Measurements from ENCODE around the gene EOGT. TPM values are rescaled to one million over a fixed set of nuclear protein-coding genes. Genes with fewer than 3 reads are reported as not detected.
A peak's percentile ranks its signal among the peaks of the same experiment; 100 is the strongest.

EOGT gene
- 10 to 100 TPM; 14.6 to 33.2 (median 20.8) TPM for total RNA-seq

GRCh38 chr3:69013253-69014021, at the start of gene EOGT:
TSS of gene EOGT (minus strand) at chr3:69013684. CDS start at chr3:69009846, 3,838 bp downstream.
- WGBS, 2 donors, result 0% methylated on average over 8 to 11 of the region's 96 CpGs
- intact Hi-C loops (cut with DNase I), result no loop called here
- DNase-seq, result peak; percentile 90 to 91
- TF ChIP-seq CTCF (IDR thresholded peaks at IDR 0.05) (peak in 5 of 6 experiments; percentile 8 to 64 (median 59)), POLR2A (IDR thresholded peaks at IDR 0.05) (peak in 1 of 2 donors; percentile 76)
- no peaks in the 10 kb centered on the region for H3K27me3 ChIP-seq
- peaks cover 0 to 7% of the 10 kb centered on the region in 2 donors for H3K4me1 ChIP-seq
- peaks cover 0 to 8% of the 10 kb centered on the region in 2 donors for H3K36me3 ChIP-seq
- no peaks in the 10 kb centered on the region for H3K9me3 ChIP-seq
- H3K4me3 ChIP-seq (replicated peaks in 1 of 3), result peak within 1 kb of the TSS; percentile 64 to 94 (median 80)
- H3K27ac ChIP-seq, result peak within 1 kb of the TSS; percentile 95 to 99 (median 96)

GRCh38 chr3:69059688-69060087, 46.2 kb upstream of the EOGT start:
- TF ChIP-seq CTCF (IDR thresholded peaks at IDR 0.05), result no peak
- no peak for DNase-seq
- H3K4me3 ChIP-seq (replicated peaks in 1 of 3), result no peak overlapping the region
- H3K27me3 ChIP-seq, result no peaks in the 10 kb centered on the region
- intact Hi-C loops (cut with DNase I), result no loop called here
- H3K27ac ChIP-seq, result no peak overlapping the region
- peaks cover 16 to 22% of the 10 kb centered on the region in 2 donors for H3K36me3 ChIP-seq
- no peaks in the 10 kb centered on the region for H3K4me1 ChIP-seq
- H3K9me3 ChIP-seq, result no peaks in the 10 kb centered on the region

- peaks cover 16 to 22% of the 10 kb centered on the region in 2 donors for H3K36me3 ChIP-seq
- H3K27ac ChIP-seq, result no peak overlapping the region
Observed at GRCh38 chr3:69058947-69059224, 45.4 kb upstream of the EOGT start.

GRCh38 chr3:69058180-69058946, 44.9 kb upstream of the EOGT start:
- DNase-seq, result no peak
- H3K9me3 ChIP-seq, result no peaks in the 10 kb centered on the region
- H3K27ac ChIP-seq, result no peak overlapping the region
- H3K4me1 ChIP-seq, result no peaks in the 10 kb centered on the region
- no peaks in the 10 kb centered on the region for H3K27me3 ChIP-seq
- H3K36me3 ChIP-seq, result peaks cover 16 to 22% of the 10 kb centered on the region in 2 donors
- TF ChIP-seq CTCF (IDR thresholded peaks at IDR 0.05) (no peak), POLR2A (IDR thresholded peaks at IDR 0.05) (no peak)
- no peak overlapping the region for H3K4me3 ChIP-seq (replicated peaks in 1 of 3)
- WGBS, 2 donors, result 89 to 90% methylated on average over 3 of the region's 3 CpGs
- intact Hi-C loops (cut with DNase I), result no loop called here

More at GRCh38 chr3:69058947-69059224, 45.4 kb upstream of the EOGT start:
- H3K9me3 ChIP-seq, result no peaks in the 10 kb centered on the region
- TF ChIP-seq CTCF (IDR thresholded peaks at IDR 0.05) (no peak), POLR2A (IDR thresholded peaks at IDR 0.05) (no peak)
- intact Hi-C loops (cut with DNase I), result no loop called here
- H3K27me3 ChIP-seq, result no peaks in the 10 kb centered on the region
- WGBS, 2 donors, result 92 to 96% methylated on average over 2 of the region's 2 CpGs
- no peak overlapping the region for H3K4me3 ChIP-seq (replicated peaks in 1 of 3)
- no peaks in the 10 kb centered on the region for H3K4me1 ChIP-seq
- DNase-seq, result no peak

GRCh38 chr3:69052472-69052898, 39.0 kb upstream of the EOGT start:
- 9 to 11% methylated on average over 9 of the region's 9 CpGs for WGBS, 2 donors
- intact Hi-C loops (cut with DNase I), result no loop called here
- peak overlapping the region; percentile 96 to 97 (median 96) for H3K27ac ChIP-seq
- no peaks in the 10 kb centered on the region for H3K9me3 ChIP-seq
- DNase-seq, result no peak
- peak overlapping the region; percentile 9 to 83 (median 44) for H3K4me3 ChIP-seq (replicated peaks in 1 of 3)
- peaks cover 9 to 11% of the 10 kb centered on the region in 2 donors for H3K36me3 ChIP-seq
- H3K4me1 ChIP-seq, result peaks cover 14 to 16% of the 10 kb centered on the region in 2 donors
- H3K27me3 ChIP-seq, result no peaks in the 10 kb centered on the region
- TF ChIP-seq CTCF (IDR thresholded peaks at IDR 0.05), result no peak
- no peak for TF ChIP-seq POLR2A (IDR thresholded peaks at IDR 0.05)
